HG02678 (cell line): Measurements from ENCODE around the gene SRPK2.
"Not testable (repeated sequence)": the region's sequence is repeated elsewhere in the genome, so short reads cannot be mapped to it uniquely, and the experiment has no call there.

ENCODE experiments used
- ATAC-seq: cut with Tn5 transposase; IDR thresholded peaks from one replicate; pipeline ENCODE4 v1.9.1; 2021; ENCODE audit warnings: mild to moderate bottlenecking, moderate library complexity; ENCODE audit not compliant: unreplicated experiment

SRPK2 gene

GRCh38 chr7:105268511-105269392 lies 120.0 kb downstream of the SRPK2 start:
- ATAC-seq = peak; percentile 78

GRCh38 chr7:105268056-105268455 lies 120.7 kb downstream of the SRPK2 start:
- ATAC-seq = peak; percentile 42

GRCh38 chr7:105267244-105267643 lies 121.5 kb downstream of the SRPK2 start:
- ATAC-seq = no peak

GRCh38 chr7:105264707-105265106 lies 124.0 kb downstream of the SRPK2 start:
- ATAC-seq = no peak

GRCh38 chr7:105261689-105262088 lies 127.0 kb downstream of the SRPK2 start:
- ATAC-seq = no peak

GRCh38 chr7:105260201-105260871 lies 128.4 kb downstream of the SRPK2 start:
- ATAC-seq = not testable (repeated sequence)

GRCh38 chr7:105258919-105259318 lies 129.8 kb downstream of the SRPK2 start:
- ATAC-seq = not testable (repeated sequence)

- ATAC-seq = no peak
Measured at GRCh38 chr7:105257338-105257737, 131.4 kb downstream of the SRPK2 start.

GRCh38 chr7:105256761-105257231 lies 131.9 kb downstream of the SRPK2 start:
- no peak for ATAC-seq

- no peak for ATAC-seq
Measured at GRCh38 chr7:105250706-105251105, 138.0 kb downstream of the SRPK2 start.

GRCh38 chr7:105250239-105250638 lies 138.5 kb downstream of the SRPK2 start:
- ATAC-seq = no peak

- no peak for ATAC-seq
Measured at GRCh38 chr7:105249216-105249615, 139.5 kb downstream of the SRPK2 start.

GRCh38 chr7:105246679-105247078 lies 142.0 kb downstream of the SRPK2 start:
- no peak for ATAC-seq

GRCh38 chr7:105246256-105246655 lies 142.5 kb downstream of the SRPK2 start:
- no peak for ATAC-seq

- peak; percentile 45 for ATAC-seq
Measured at GRCh38 chr7:105245398-105246114, 143.2 kb downstream of the SRPK2 start.

GRCh38 chr7:105244594-105244993 lies 144.1 kb downstream of the SRPK2 start:
- no peak for ATAC-seq

GRCh38 chr7:105241198-105241597 lies 147.5 kb downstream of the SRPK2 start:
- no peak for ATAC-seq

GRCh38 chr7:105238198-105238765 lies 150.4 kb downstream of the SRPK2 start:
- ATAC-seq = no peak

GRCh38 chr7:105234886-105235285 lies 153.8 kb downstream of the SRPK2 start:
- ATAC-seq = no peak

GRCh38 chr7:105232829-105233291 lies 155.9 kb downstream of the SRPK2 start:
- not testable (repeated sequence) for ATAC-seq

- ATAC-seq = no peak
Measured at GRCh38 chr7:105230486-105230885, 158.2 kb downstream of the SRPK2 start.
